ENCODE data around the gene PLD6.
"Not testable (repeated sequence)": the region's sequence is repeated elsewhere in the genome, so short reads cannot be mapped to it uniquely, and the experiment has no call there.

The PLD6 gene

GRCh38 chr17:17190188-17190587, 15.9 kb downstream of the PLD6 start:
- no peak for DNase-seq (ENCODE audit: low read depth)
- no peak for TF ChIP-seq CTCF (IDR thresholded peaks at IDR 0.05; ENCODE audit: low read length, missing control alignments)
- no peak overlapping the region for H3K4me3 ChIP-seq (replicated peaks; ENCODE audit: low read depth, low read length)

GRCh38 chr17:17189559-17189958, 16.6 kb downstream of the PLD6 start:
- TF ChIP-seq CTCF (IDR thresholded peaks at IDR 0.05; ENCODE audit: low read length, missing control alignments): no peak
- no peak for DNase-seq (ENCODE audit: low read depth)
- H3K4me3 ChIP-seq (replicated peaks; ENCODE audit: low read depth, low read length): no peak overlapping the region

- DNase-seq (ENCODE audit: low read depth): no peak
- no peak for TF ChIP-seq CTCF (IDR thresholded peaks at IDR 0.05; ENCODE audit: low read length, missing control alignments)
Observed at GRCh38 chr17:17188586-17188985, 17.5 kb downstream of the PLD6 start.

GRCh38 chr17:17186551-17187505, 19.3 kb downstream of the PLD6 start:
- H3K4me3 ChIP-seq (replicated peaks; ENCODE audit: low read depth, low read length): no peak overlapping the region
- no peak for TF ChIP-seq CTCF (IDR thresholded peaks at IDR 0.05; ENCODE audit: low read length, missing control alignments)
- DNase-seq (ENCODE audit: low read depth): no peak

More at GRCh38 chr17:17188586-17188985, 17.5 kb downstream of the PLD6 start:
- no peak overlapping the region for H3K4me3 ChIP-seq (replicated peaks; ENCODE audit: low read depth, low read length)

- no peak overlapping the region for H3K4me3 ChIP-seq (replicated peaks; ENCODE audit: low read depth, low read length)
- TF ChIP-seq CTCF (IDR thresholded peaks at IDR 0.05; ENCODE audit: low read length, missing control alignments): no peak
- no peak for DNase-seq (ENCODE audit: low read depth)
Observed at GRCh38 chr17:17186051-17186450, 20.1 kb downstream of the PLD6 start.

- not testable (repeated sequence) for H3K4me3 ChIP-seq (replicated peaks; ENCODE audit: low read depth, low read length); DNase-seq (ENCODE audit: low read depth)
Observed at GRCh38 chr17:17184985-17185757, 21.0 kb downstream of the PLD6 start.

- no peak for TF ChIP-seq CTCF (IDR thresholded peaks at IDR 0.05; ENCODE audit: low read length, missing control alignments)
- H3K4me3 ChIP-seq (replicated peaks; ENCODE audit: low read depth, low read length): no peak overlapping the region
- no peak for DNase-seq (ENCODE audit: low read depth)
Observed at GRCh38 chr17:17183744-17184143, 22.4 kb downstream of the PLD6 start.

Measured in fibroblast of pulmonary artery (primary cell).